ENCODE measurements around the gene ISG15.
A peak's percentile ranks its signal among the peaks of the same experiment; 100 is the strongest.

The ISG15 gene

GRCh38 chr1:1019122-1019999 is 6.1 kb downstream of the ISG15 start:
- Histone ChIP-seq H3K27me3 (ENCODE audit: insufficient read depth, low read depth, severe bottlenecking) (no peaks in the 10 kb centered on the region), H3K27ac (peak overlapping the region; percentile 69), H3K4me3 (ENCODE audit: low read depth, low read length) (peak overlapping the region; percentile 26; the same call in 1 of the 2 replicates), H3K9me3 (ENCODE audit: severe bottlenecking) (no peaks in the 10 kb centered on the region), H3K36me3 (peaks cover 18% of the 10 kb centered on the region)
- TF ChIP-seq CTCF (IDR thresholded peaks at IDR 0.05; ENCODE audit: low read depth, low read length) = peak; percentile 51
- DNase-seq = peak; percentile 75

GRCh38 chr1:1020000-1020404 is 6.7 kb downstream of the ISG15 start, which contains the start of gene AGRN:
Gene AGRN (plus strand): TSS chr1:1020120. CDS start chr1:1020173, 53 bp downstream.
- Histone ChIP-seq H3K4me3 (ENCODE audit: low read depth, low read length) (peak within 1 kb of the TSS; percentile 48), H3K27me3 (ENCODE audit: insufficient read depth, low read depth, severe bottlenecking) (no peaks in the 10 kb centered on the region), H3K36me3 (peaks cover 24% of the 10 kb centered on the region), H3K27ac (peak within 1 kb of the TSS; percentile 88), H3K9me3 (ENCODE audit: severe bottlenecking) (no peaks in the 10 kb centered on the region)
- DNase-seq = no peak
- no peak for TF ChIP-seq CTCF (IDR thresholded peaks at IDR 0.05; ENCODE audit: low read depth, low read length)

GRCh38 chr1:1020415-1021009 is 7.2 kb downstream of the ISG15 start:
- no peak for DNase-seq
- TF ChIP-seq CTCF (IDR thresholded peaks at IDR 0.05; ENCODE audit: low read depth, low read length) = no peak
- Histone ChIP-seq H3K27me3 (ENCODE audit: insufficient read depth, low read depth, severe bottlenecking) (no peaks in the 10 kb centered on the region), H3K27ac (peak overlapping the region; percentile 88), H3K9me3 (ENCODE audit: severe bottlenecking) (no peaks in the 10 kb centered on the region), H3K36me3 (peaks cover 24% of the 10 kb centered on the region), H3K4me3 (ENCODE audit: low read depth, low read length) (peak overlapping the region; percentile 48)

- peak; percentile 53 for DNase-seq
- Histone ChIP-seq H3K27ac (peak overlapping the region; percentile 65), H3K9me3 (ENCODE audit: severe bottlenecking) (no peaks in the 10 kb centered on the region), H3K27me3 (ENCODE audit: insufficient read depth, low read depth, severe bottlenecking) (no peaks in the 10 kb centered on the region), H3K4me3 (ENCODE audit: low read depth, low read length) (peak overlapping the region; percentile 48), H3K36me3 (peaks cover 26% of the 10 kb centered on the region)
- TF ChIP-seq CTCF (IDR thresholded peaks at IDR 0.05; ENCODE audit: low read depth, low read length) = no peak
Observed at GRCh38 chr1:1021010-1021919, 8.0 kb downstream of the ISG15 start.

- Histone ChIP-seq H3K4me3 (ENCODE audit: low read depth, low read length) (no peak overlapping the region), H3K27ac (peak overlapping the region; percentile 65), H3K9me3 (ENCODE audit: severe bottlenecking) (no peaks in the 10 kb centered on the region), H3K36me3 (peaks cover 31% of the 10 kb centered on the region), H3K27me3 (ENCODE audit: insufficient read depth, low read depth, severe bottlenecking) (no peaks in the 10 kb centered on the region)
- no peak for DNase-seq
- no peak for TF ChIP-seq CTCF (IDR thresholded peaks at IDR 0.05; ENCODE audit: low read depth, low read length)
Observed at GRCh38 chr1:1021920-1022259, 8.6 kb downstream of the ISG15 start.

All from WERI-Rb-1 (cell line).